B cell (primary cell): ENCODE data around the gene FOXD4.
"Not testable (repeated sequence)": the region's sequence is repeated elsewhere in the genome, so short reads cannot be mapped to it uniquely, and the experiment has no call there.

Source experiments
- EZH2 ChIP-seq: IDR thresholded peaks from 2 replicates; pipeline ENCODE4 v1.6.1; 2012; ENCODE audit warnings: borderline replicate concordance, low read depth, mild to moderate bottlenecking, moderate library complexity, low read length; ENCODE audit not compliant: insufficient read depth, poor library complexity, severe bottlenecking
- TF ChIP-seq, protein P1 (sequence below): fragments of 200-600 bp; IDR thresholded peaks from one replicate; pipeline ENCODE4 v1.8.0; 2022; ENCODE audit warnings: antibody characterized with exemption, mild to moderate bottlenecking

DNA sequence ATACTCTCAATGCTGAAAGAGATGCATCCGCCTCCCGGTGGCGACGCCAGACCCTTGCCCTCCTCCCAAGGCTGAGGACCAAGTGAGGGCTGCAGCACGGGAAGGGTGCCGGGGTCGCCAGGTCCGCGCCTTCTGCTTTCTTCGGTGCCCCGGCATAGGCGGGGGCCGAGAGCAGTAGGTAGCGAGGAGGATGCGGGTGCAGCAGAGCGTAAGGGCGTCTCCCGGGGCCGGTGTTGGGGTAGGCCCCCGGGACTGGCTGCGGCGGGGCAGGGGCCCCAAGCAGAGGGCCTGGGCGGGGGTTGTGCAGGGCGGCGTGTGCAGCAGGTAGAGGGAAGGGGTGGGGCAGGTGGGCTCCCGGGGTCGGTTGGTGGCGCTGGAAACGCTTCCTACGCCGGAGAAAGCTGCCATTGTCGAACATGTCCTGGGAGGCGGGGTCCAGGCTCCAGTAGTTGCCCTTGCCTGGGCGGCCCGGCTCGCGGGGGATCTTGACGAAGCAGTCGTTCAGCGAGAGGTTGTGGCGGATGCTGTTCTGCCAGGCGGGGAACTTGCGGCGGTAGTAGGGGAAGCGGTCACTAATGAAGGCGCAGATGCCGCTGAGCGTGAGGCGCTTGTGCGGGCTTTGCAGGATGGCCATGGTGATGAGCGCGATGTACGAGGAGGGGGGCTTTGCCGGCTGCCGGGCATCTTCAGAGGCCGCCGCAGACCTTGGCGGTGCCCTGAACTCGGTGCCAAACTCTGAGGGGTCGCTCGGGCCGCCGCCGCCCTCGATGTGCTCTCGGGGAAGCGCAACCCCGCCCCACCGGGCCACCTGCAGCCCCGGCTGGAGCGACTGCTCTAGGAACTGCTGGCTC, 848 bp downstream of the FOXD4 start:
- TF ChIP-seq EZH2, result not testable (repeated sequence)
- TF ChIP-seq, protein P1, sequence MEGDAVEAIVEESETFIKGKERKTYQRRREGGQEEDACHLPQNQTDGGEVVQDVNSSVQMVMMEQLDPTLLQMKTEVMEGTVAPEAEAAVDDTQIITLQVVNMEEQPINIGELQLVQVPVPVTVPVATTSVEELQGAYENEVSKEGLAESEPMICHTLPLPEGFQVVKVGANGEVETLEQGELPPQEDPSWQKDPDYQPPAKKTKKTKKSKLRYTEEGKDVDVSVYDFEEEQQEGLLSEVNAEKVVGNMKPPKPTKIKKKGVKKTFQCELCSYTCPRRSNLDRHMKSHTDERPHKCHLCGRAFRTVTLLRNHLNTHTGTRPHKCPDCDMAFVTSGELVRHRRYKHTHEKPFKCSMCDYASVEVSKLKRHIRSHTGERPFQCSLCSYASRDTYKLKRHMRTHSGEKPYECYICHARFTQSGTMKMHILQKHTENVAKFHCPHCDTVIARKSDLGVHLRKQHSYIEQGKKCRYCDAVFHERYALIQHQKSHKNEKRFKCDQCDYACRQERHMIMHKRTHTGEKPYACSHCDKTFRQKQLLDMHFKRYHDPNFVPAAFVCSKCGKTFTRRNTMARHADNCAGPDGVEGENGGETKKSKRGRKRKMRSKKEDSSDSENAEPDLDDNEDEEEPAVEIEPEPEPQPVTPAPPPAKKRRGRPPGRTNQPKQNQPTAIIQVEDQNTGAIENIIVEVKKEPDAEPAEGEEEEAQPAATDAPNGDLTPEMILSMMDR, result not testable (repeated sequence)
